Left ventricle myocardium inferior (tissue), 1 donor: Measurements from ENCODE around the gene CDKN2AIPNL. TPM values are rescaled to one million over a fixed set of nuclear protein-coding genes. Genes with fewer than 3 reads are reported as not detected.
"Not testable (repeated sequence)": the region's sequence is repeated elsewhere in the genome, so short reads cannot be mapped to it uniquely, and the experiment has no call there.

Experiments
- DNase-seq: peaks from one replicate; pipeline ENCODE4 v3.0.0-alpha.2; 2020
- H3K27ac ChIP-seq: fragments of 200-600 bp; replicated peaks from 2 replicates; pipeline ENCODE4 v1.8.0; 2021
- H3K27me3 ChIP-seq: fragments of 200-600 bp; 2 replicates; pipeline ENCODE4 v1.8.0; 2021; ENCODE audit warnings: low read depth
- H3K36me3 ChIP-seq: fragments of 200-600 bp; 2 replicates; pipeline ENCODE4 v1.8.0; 2021
- H3K4me1 ChIP-seq: fragments of 200-600 bp; 2 replicates; pipeline ENCODE4 v1.8.0; 2021
- H3K4me3 ChIP-seq: fragments of 200-600 bp; 2 replicates; pipeline ENCODE4 v1.8.0; 2021; ENCODE audit warnings: mild to moderate bottlenecking, moderate library complexity
- H3K9me3 ChIP-seq: fragments of 200-600 bp; replicated peaks from 2 replicates; pipeline ENCODE4 v1.8.0; 2021
- CTCF ChIP-seq: fragments of 200-600 bp; IDR thresholded peaks from 2 replicates; pipeline ENCODE4 v1.8.0; 2021; ENCODE audit warnings: antibody characterized with exemption, mild to moderate bottlenecking, borderline replicate concordance
- intact Hi-C: fragments of 100-400 bp; cut with micrococcal nuclease; formaldehyde crosslinking; loops from one replicate; pipeline ENCODE4 v1.11.0; 2022
- total RNA-seq: library from RNA; stranded (reverse); fragmentation: NEBNext Ultra II Directional; extraction: Animal tissue kit (Norgen Biotek cat#: 25700); gene quantifications from one replicate; pipeline ENCODE4 v1.2.1, GENCODE V29; 2021
- donor health status: DM: no; HTN: yes; CAD: no; lungs with severe emphysema.

The CDKN2AIPNL gene
- total RNA-seq, 1 donor from 2014 or later, result 39.6 TPM

GRCh38 chr5:134422791-134423365, 11.2 kb upstream of the CDKN2AIPNL start:
- peaks cover 13% of the 10 kb centered on the region for H3K9me3 ChIP-seq
- H3K36me3 ChIP-seq, result no peaks in the 10 kb centered on the region
- no peak overlapping the region for H3K27ac ChIP-seq
- DNase-seq, result no peak
- H3K27me3 ChIP-seq, result no peaks in the 10 kb centered on the region
- H3K4me1 ChIP-seq, result no peaks in the 10 kb centered on the region
- intact Hi-C loops, result no loop called here
- no peak for TF ChIP-seq CTCF
- H3K4me3 ChIP-seq, result no peak overlapping the region

GRCh38 chr5:134421038-134421437, 9.4 kb upstream of the CDKN2AIPNL start:
- H3K4me3 ChIP-seq, H3K27ac ChIP-seq, H3K36me3 ChIP-seq, intact Hi-C loops, DNase-seq, H3K27me3 ChIP-seq, H3K4me1 ChIP-seq: not testable (repeated sequence)
- peaks cover 13% of the 10 kb centered on the region for H3K9me3 ChIP-seq

DNA sequence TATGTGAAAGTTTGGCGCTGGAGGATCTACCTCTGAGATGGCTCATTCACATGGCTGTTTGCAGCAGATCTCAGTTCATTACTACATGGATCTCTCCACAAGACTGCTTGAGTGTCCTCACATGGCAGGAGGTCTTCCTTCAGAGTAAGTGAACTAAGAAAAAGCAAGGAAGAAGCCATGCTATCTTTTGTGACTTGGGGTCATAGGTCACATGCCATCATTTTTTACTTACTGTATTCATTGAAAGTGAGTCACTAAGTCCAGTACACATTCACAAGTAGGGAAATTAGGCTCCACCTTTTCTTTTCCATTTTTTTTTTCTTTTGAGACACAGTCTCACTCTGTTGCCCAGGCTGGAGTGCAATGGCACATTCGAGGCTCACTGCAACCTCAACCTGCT, 8.7 kb upstream of the CDKN2AIPNL start:
- H3K27ac ChIP-seq, result no peak overlapping the region
- intact Hi-C loops, result no loop called here
- H3K27me3 ChIP-seq, result no peaks in the 10 kb centered on the region
- H3K4me1 ChIP-seq, result no peaks in the 10 kb centered on the region
- H3K4me3 ChIP-seq, result no peak overlapping the region
- peaks cover 13% of the 10 kb centered on the region for H3K9me3 ChIP-seq
- no peaks in the 10 kb centered on the region for H3K36me3 ChIP-seq
- no peak for TF ChIP-seq CTCF
- DNase-seq, result no peak

DNA sequence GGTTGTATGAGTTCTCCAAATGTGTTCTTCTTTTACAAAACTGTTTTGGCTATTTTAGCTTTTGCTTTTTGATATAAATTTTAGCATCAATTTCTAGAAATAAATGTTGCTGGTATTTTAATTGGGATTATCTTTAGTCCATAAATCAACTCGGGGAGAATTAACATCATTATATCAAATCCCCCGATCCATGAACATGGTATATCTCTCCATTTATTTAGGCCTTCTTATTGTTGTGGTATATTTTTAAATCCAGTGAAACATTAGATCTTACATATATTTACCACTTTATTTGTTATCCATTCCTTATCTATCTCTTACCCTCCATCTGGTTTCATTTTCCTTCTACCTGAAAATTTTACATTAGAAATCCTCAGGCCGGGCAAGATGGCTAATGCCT, 7.3 kb upstream of the CDKN2AIPNL start:
- H3K9me3 ChIP-seq, result peaks cover 13% of the 10 kb centered on the region
- no peak for TF ChIP-seq CTCF
- intact Hi-C loops, result loop anchor here (10.0 kb wide), 1 partner anchor 104 kb away; no protein-coding TSS in a partner anchor
- no peak overlapping the region for H3K27ac ChIP-seq
- H3K36me3 ChIP-seq, result no peaks in the 10 kb centered on the region
- no peaks in the 10 kb centered on the region for H3K27me3 ChIP-seq
- DNase-seq, result no peak
- no peaks in the 10 kb centered on the region for H3K4me1 ChIP-seq
- H3K4me3 ChIP-seq, result no peak overlapping the region

DNA sequence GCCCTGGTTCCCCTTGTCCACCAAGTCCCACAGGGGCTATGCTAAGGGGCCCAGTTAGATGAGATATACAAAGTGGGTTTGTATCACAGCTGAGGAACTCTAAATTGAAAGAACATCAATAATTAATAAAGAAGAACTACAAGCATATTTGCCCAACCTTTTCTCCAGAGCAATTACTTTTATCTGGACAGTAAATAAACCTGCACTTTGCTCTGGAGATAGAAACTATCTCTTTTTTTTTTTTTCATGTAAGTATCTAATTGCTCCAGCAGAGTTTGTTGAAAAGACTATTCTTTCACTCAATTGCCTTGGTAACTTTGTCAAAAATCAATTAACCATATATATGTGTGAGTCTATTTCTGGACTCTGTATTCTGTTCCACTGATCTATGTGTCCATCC, 6.0 kb upstream of the CDKN2AIPNL start:
- no peak for DNase-seq
- TF ChIP-seq CTCF, result no peak
- Histone ChIP-seq H3K4me1 (peaks cover 7% of the 10 kb centered on the region), H3K36me3 (no peaks in the 10 kb centered on the region), H3K27me3 (no peaks in the 10 kb centered on the region), H3K4me3 (no peak overlapping the region), H3K9me3 (peaks cover 13% of the 10 kb centered on the region), H3K27ac (no peak overlapping the region)
- intact Hi-C loops, result loop anchor here (10.0 kb wide), 1 partner anchor 103 kb away; no protein-coding TSS in a partner anchor

- Histone ChIP-seq H3K9me3 (no peaks in the 10 kb centered on the region), H3K4me3 (no peak overlapping the region), H3K4me1 (peaks cover 44% of the 10 kb centered on the region), H3K36me3 (no peaks in the 10 kb centered on the region), H3K27me3 (no peaks in the 10 kb centered on the region), H3K27ac (peak overlapping the region; percentile 93)
- no peak for DNase-seq
- no peak for TF ChIP-seq CTCF
- intact Hi-C loops, result loop anchor here (5.0 to 10.0 kb wide), 2 partner anchors 54 to 98 kb away; no protein-coding TSS in a partner anchor
These were observed 1.4 kb upstream of the CDKN2AIPNL start for GRCh38 chr5:134413046-134413445.
